Endothelial cell of umbilical vein (primary cell): ENCODE data around the gene TMEM54. TPM values are rescaled to one million over a fixed set of nuclear protein-coding genes. Genes with fewer than 3 reads are reported as not detected.

ENCODE experiments used
- BruUV-seq: library from RNA; stranded (reverse); fragments of 400-500 nt; replicated peaks from 2 replicates; lab custom pipeline; 2021; lab: Mats Ljungman, UMichigan
- CTCF ChIA-PET: fragments of 300-600, 350-600 bp; sonication (Branson Sonifier 250); formaldehyde crosslinking; loops from one replicate; lab custom pipeline; 2021; ENCODE audit warnings: antibody characterized with exemption, inconsistent platforms; lab: Charles Lee
- POLR2A ChIA-PET: fragments of 300-600, 350-600 bp; sonication (Branson Sonifier 250); formaldehyde crosslinking; loops from one replicate; lab custom pipeline; 2021; ENCODE audit warnings: antibody characterized with exemption, inconsistent platforms; lab: Charles Lee
- DNase-seq: peaks from one replicate; pipeline ENCODE4 v3.0.0-alpha.2; 2011; ENCODE audit warnings: low read depth, low spot score
- FAIRE-seq: peaks from 2 replicates; lab custom pipeline; 2011; peaks lifted over from hg19 to GRCh38; lab: Jason Lieb, UNC
- H2AFZ ChIP-seq: 2 replicates; pipeline ENCODE4 v1.6.0; 2012; ENCODE audit warnings: low read depth, low read length, control low read depth, inconsistent platforms
- H3K27ac ChIP-seq: 2 replicates; pipeline ENCODE4 v1.5.1; 2011; ENCODE audit warnings: low read depth, mild to moderate bottlenecking, control low read depth, low read length, moderate library complexity; ENCODE audit not compliant: insufficient read depth
- H3K27me3 ChIP-seq, 2 experiments: 2 replicates each; pipeline versions ENCODE4 v1.6.0 to v1.6.1; 2011; ENCODE audit warnings: low read length in 2 of 2, mixed read lengths in 1 of 2; ENCODE audit not compliant: control insufficient read depth in 2 of 2, insufficient read depth in 2 of 2
- H3K36me3 ChIP-seq, 2 experiments: 2 replicates in 1 of 2; 3 replicates in 1 of 2; pipeline ENCODE4 v1.5.1; 2011; ENCODE audit warnings: low read length in 2 of 2, mild to moderate bottlenecking in 1 of 2, moderate library complexity in 1 of 2; ENCODE audit not compliant: control insufficient read depth in 2 of 2, insufficient read depth in 2 of 2; ENCODE audit errors: extremely low read depth in 1 of 2
- H3K4me1 ChIP-seq: 3 replicates; pipeline ENCODE4 v1.5.1; 2011; ENCODE audit warnings: mild to moderate bottlenecking, low read length; ENCODE audit not compliant: control insufficient read depth, insufficient read depth; ENCODE audit errors: extremely low read depth
- H3K4me2 ChIP-seq: 2 replicates; pipeline ENCODE4 v1.6.1; 2011; ENCODE audit warnings: low read length, control low read depth, mixed read lengths; ENCODE audit not compliant: insufficient read depth
- H3K4me3 ChIP-seq, 3 experiments: fragments of 200-600 bp in 1 of 3; sonication (generic), shearing (Covaris generic) in 1 of 3; replicated peaks in 1 of 3; 2 replicates each; pipeline ENCODE4 v1.5.1; 2011 to 2016; ENCODE audit warnings: control low read depth in 3 of 3, low read length in 3 of 3, mild to moderate bottlenecking in 2 of 3, inconsistent platforms in 1 of 3, low read depth in 1 of 3, moderate library complexity in 1 of 3; ENCODE audit not compliant: insufficient read depth in 1 of 3
- H3K79me2 ChIP-seq: 2 replicates; pipeline ENCODE4 v1.6.0; 2012; ENCODE audit warnings: low read length, inconsistent platforms; ENCODE audit not compliant: control insufficient read depth, insufficient read depth
- H3K9ac ChIP-seq: replicated peaks from 2 replicates; pipeline ENCODE3; 2011; ENCODE audit warnings: low read length, control low read depth; ENCODE audit not compliant: insufficient read depth; ENCODE audit errors: extremely low read depth
- H3K9me1 ChIP-seq: replicated peaks from 3 replicates; pipeline ENCODE4 v1.6.0; 2011; ENCODE audit warnings: mild to moderate bottlenecking, low read length; ENCODE audit not compliant: control insufficient read depth, insufficient read depth; ENCODE audit errors: extremely low read depth
- H3K9me3 ChIP-seq: replicated peaks from 2 replicates; pipeline ENCODE4 v1.5.1; 2012; ENCODE audit warnings: low read length, inconsistent platforms; ENCODE audit not compliant: control insufficient read depth, insufficient read depth
- H4K20me1 ChIP-seq: replicated peaks from 2 replicates; pipeline ENCODE3; 2011; ENCODE audit warnings: mild to moderate bottlenecking, low read length; ENCODE audit not compliant: control insufficient read depth, insufficient read depth; ENCODE audit errors: extremely low read depth
- EZH2 ChIP-seq: IDR thresholded peaks from 2 replicates; pipeline ENCODE4 v1.6.1; 2012; ENCODE audit warnings: borderline replicate concordance, low read depth, mild to moderate bottlenecking, moderate library complexity, low read length, inconsistent platforms; ENCODE audit not compliant: severe bottlenecking
- FOS ChIP-seq: IDR thresholded peaks from 2 replicates; pipeline ENCODE4 v1.6.1; 2011; ENCODE audit warnings: mild to moderate bottlenecking, low read length, moderate library complexity, borderline replicate concordance; ENCODE audit not compliant: insufficient read depth
- JUN ChIP-seq: IDR thresholded peaks from 2 replicates; pipeline ENCODE4 v1.6.1; 2011; ENCODE audit warnings: borderline replicate concordance, low read depth; ENCODE audit not compliant: insufficient read length, insufficient read depth
- MYC ChIP-seq: IDR thresholded peaks from one replicate; pipeline ENCODE4 v1.6.1; 2011; ENCODE audit warnings: mild to moderate bottlenecking, low read depth, low read length
- POLR2AphosphoS5 ChIP-seq: IDR thresholded peaks from 2 replicates; pipeline ENCODE4 v1.6.1; 2012; ENCODE audit warnings: low read depth, mild to moderate bottlenecking, control low read depth, low read length, moderate library complexity; ENCODE audit not compliant: insufficient read depth
- dilution Hi-C: fragments of 300-500 bp; cut with MboI; formaldehyde crosslinking; loops from one replicate; pipeline ENCODE4 v1.15.0; 2019; ENCODE audit warnings: low sequenced_read_pairs; ENCODE audit not compliant: extremely low pct_ligation_motif_present
- intact Hi-C: fragments of 100-400 bp; cut with micrococcal nuclease; formaldehyde crosslinking; loops from one replicate; pipeline ENCODE4 v1.10.0; 2022
- polyA plus RNA-seq, 4 experiments: library from polyadenylated mRNA; depleted of rRNA in 3 of 4; stranded (reverse) in 3 of 4; unstranded in 1 of 4; fragments of >200 nt; gene quantifications; 2 replicates each; pipeline versions ENCODE4 v1.2.1 to v1.2.3, GENCODE V29; 2011 to 2012; ENCODE audit warnings: missing spikeins in 1 of 4
- total RNA-seq: library from RNA; stranded (reverse); gene quantifications from 2 replicates; pipeline ENCODE4 v1.2.3, GENCODE V29; 2021
- TF ChIP-seq, protein P1 (sequence below), 2 donors: IDR thresholded peaks; 1 replicate in 1 of 2; 2 replicates in 1 of 2; pipeline ENCODE4 v1.5.1; 2011; ENCODE audit warnings: low read length in 2 of 2, mild to moderate bottlenecking in 2 of 2, moderate library complexity in 2 of 2, control low read depth in 1 of 2, inconsistent platforms in 1 of 2, low read depth in 1 of 2; ENCODE audit not compliant: insufficient read depth in 1 of 2; ENCODE audit errors: extremely low read depth in 1 of 2

TMEM54 gene
- total and polyA plus RNA-seq, 2 donors (not counting 3 experiments of a cell fraction or from before 2014, with no cell fraction given), result 23.6 to 77.2 TPM

DNA sequence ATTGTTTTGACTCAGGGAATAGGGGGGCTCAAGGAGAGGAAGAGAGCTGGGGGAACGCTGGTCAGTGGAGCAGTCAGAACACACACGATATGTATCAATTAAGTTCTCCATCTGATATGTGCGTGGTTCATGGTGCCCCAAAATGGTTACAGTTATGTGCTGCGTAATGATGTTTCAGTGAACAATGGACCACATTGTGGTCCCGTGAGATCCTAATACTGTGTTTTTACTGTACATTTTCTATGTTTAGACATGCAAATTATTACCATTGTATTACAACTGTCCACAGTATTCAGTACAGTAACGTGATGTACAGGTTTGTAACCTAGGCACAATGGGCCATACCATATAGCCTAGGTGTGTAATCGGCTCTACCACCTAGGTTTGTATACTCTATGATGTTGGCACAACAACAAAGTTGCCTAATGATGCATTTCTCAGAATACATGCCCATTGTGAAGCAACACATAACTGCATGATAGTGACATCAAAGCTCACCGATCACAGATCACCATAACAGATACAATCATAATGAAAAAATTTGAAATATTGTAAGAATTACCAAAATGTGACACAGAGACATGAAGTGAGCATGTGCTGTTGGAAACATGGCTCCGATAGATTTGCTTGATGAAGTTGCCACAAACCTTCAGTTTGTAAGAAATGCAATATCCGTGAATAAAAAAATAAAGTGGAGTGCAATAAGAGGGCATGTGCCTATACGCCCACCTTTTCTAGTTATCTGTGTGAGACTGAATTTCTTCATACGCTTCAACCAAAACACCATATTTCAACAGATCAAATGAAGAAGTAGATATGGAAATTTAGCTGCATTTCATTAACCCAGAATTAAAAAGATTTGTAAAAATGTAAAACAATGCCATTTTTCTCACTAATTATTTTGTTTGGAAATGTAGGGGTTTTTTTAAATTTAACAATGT is 14.8 kb upstream of the TMEM54 start:
- dilution Hi-C loops, result no loop called here
- no peaks in the 10 kb centered on the region for H3K4me1 ChIP-seq
- H3K9me1 ChIP-seq, result no peaks in the 10 kb centered on the region
- H3K4me3 ChIP-seq, result no peak overlapping the region
- H3K27ac ChIP-seq, result no peak overlapping the region
- TF ChIP-seq POLR2AphosphoS5 (no peak), EZH2 (no peak), FOS (no peak), JUN (no peak), MYC (no peak)
- TF ChIP-seq, protein P1, sequence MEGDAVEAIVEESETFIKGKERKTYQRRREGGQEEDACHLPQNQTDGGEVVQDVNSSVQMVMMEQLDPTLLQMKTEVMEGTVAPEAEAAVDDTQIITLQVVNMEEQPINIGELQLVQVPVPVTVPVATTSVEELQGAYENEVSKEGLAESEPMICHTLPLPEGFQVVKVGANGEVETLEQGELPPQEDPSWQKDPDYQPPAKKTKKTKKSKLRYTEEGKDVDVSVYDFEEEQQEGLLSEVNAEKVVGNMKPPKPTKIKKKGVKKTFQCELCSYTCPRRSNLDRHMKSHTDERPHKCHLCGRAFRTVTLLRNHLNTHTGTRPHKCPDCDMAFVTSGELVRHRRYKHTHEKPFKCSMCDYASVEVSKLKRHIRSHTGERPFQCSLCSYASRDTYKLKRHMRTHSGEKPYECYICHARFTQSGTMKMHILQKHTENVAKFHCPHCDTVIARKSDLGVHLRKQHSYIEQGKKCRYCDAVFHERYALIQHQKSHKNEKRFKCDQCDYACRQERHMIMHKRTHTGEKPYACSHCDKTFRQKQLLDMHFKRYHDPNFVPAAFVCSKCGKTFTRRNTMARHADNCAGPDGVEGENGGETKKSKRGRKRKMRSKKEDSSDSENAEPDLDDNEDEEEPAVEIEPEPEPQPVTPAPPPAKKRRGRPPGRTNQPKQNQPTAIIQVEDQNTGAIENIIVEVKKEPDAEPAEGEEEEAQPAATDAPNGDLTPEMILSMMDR (IDR thresholded peaks at IDR 0.05; ENCODE audit: extremely low read depth in 1 of 2, insufficient read depth in 1 of 2, low read depth in 1 of 2, low read length in 2 of 2), result no peak
- POLR2A ChIA-PET, result no interaction called here
- H3K27me3 ChIP-seq, result peaks cover 2 to 6% of the 10 kb centered on the region in 2 experiments
- H4K20me1 ChIP-seq, result no peaks in the 10 kb centered on the region
- CTCF ChIA-PET, result interaction anchor here (0.7 kb wide), 1 partner anchor 17 kb away, joined by 3 read pairs; no protein-coding TSS in a partner anchor
- H3K9me3 ChIP-seq, result no peaks in the 10 kb centered on the region
- no peak overlapping the region for H3K9ac ChIP-seq
- no peak for DNase-seq
- H3K4me2 ChIP-seq, result no peak overlapping the region
- FAIRE-seq, result no peak
- H3K79me2 ChIP-seq, result no peaks in the 10 kb centered on the region
- no TSS peak for BruUV-seq
- intact Hi-C loops, result no loop called here
- no peaks in the 10 kb centered on the region for H3K36me3 ChIP-seq
- no peak overlapping the region for H2AFZ ChIP-seq
